Kidney (tissue), 14 donors: ENCODE measurements around the gene ARID1B. TPM values are rescaled to one million over a fixed set of nuclear protein-coding genes. Genes with fewer than 3 reads are reported as not detected.

Experiments used
- DNase-seq, 5 donors: peaks; one replicate each; pipeline ENCODE4 v3.0.0-alpha.2; 2013 to 2020
- FAIRE-seq: peaks from 2 replicates; lab custom pipeline; 2012; peaks lifted over from hg19 to GRCh38; lab: Jason Lieb, UNC
- H3K27ac ChIP-seq, 2 donors: one replicate each; pipeline ENCODE4 v1.7.0; 2013; ENCODE audit warnings: low read depth in 2 of 2, low read length in 2 of 2, inconsistent platforms in 1 of 2
- H3K27me3 ChIP-seq: one replicate; pipeline ENCODE4 v1.7.1; 2013; ENCODE audit warnings: low read length, inconsistent platforms; ENCODE audit not compliant: control insufficient read depth, insufficient read depth
- H3K36me3 ChIP-seq, 3 donors: one replicate each; pipeline versions ENCODE4 v1.7.0 to v1.7.1; 2013; ENCODE audit warnings: low read length in 3 of 3, control low read depth in 1 of 3, inconsistent platforms in 1 of 3; ENCODE audit not compliant: insufficient read depth in 3 of 3, control insufficient read depth in 2 of 3
- H3K4me1 ChIP-seq, 3 donors: one replicate each; pipeline versions ENCODE4 v1.7.0 to v1.7.1; 2013; ENCODE audit warnings: low read length in 3 of 3, inconsistent platforms in 1 of 3, low read depth in 1 of 3; ENCODE audit not compliant: control insufficient read depth in 2 of 3, insufficient read depth in 2 of 3
- H3K4me3 ChIP-seq, 3 donors: one replicate each; pipeline versions ENCODE4 v1.7.0 to v1.8.1; 2013; ENCODE audit warnings: low read length in 3 of 3, control low read depth in 1 of 3, inconsistent platforms in 1 of 3
- H3K9ac ChIP-seq, 3 donors: one replicate each; pipeline versions ENCODE4 v1.7.0 to v1.7.1; 2013; ENCODE audit warnings: low read length in 3 of 3, control low read depth in 1 of 3, inconsistent platforms in 1 of 3
- H3K9me3 ChIP-seq, 3 donors: one replicate each; pipeline versions ENCODE4 v1.7.0 to v1.7.1; 2013; ENCODE audit warnings: low read length in 3 of 3, control low read depth in 1 of 3, inconsistent platforms in 1 of 3; ENCODE audit not compliant: control insufficient read depth in 2 of 3, insufficient read depth in 1 of 3
- CTCF ChIP-seq: IDR thresholded peaks from 3 replicates; pipeline ENCODE4 v1.5.1; 2012; ENCODE audit warnings: mild to moderate bottlenecking, moderate library complexity, borderline replicate concordance; ENCODE audit not compliant: insufficient read depth; ENCODE audit errors: extremely low read depth
- intact Hi-C: fragments of 100-400 bp; cut with DNase I; formaldehyde crosslinking; loops from one replicate; pipeline ENCODE4 v1.11.1; 2022
- polyA plus RNA-seq: library from polyadenylated mRNA; stranded (reverse); fragments of 350-450 nt; fragmentation: Illumina TruSeq; extraction: RNeasy Lipid Tissue Mini Kit (QIAGEN cat#74804); gene quantifications from one replicate; pipeline ENCODE4 v1.2.3, GENCODE V29; 2014; ENCODE audit warnings: low read depth, low replicate concordance; ENCODE audit not compliant: insufficient read depth
- total RNA-seq: library from RNA; stranded (reverse); fragmentation: NEBNext Ultra II Directional; extraction: Animal tissue kit (Norgen Biotek cat#: 25700); gene quantifications from one replicate; pipeline ENCODE4 v1.2.1, GENCODE V29; 2021
- donor health status: control.
- donor health status: control.
- donor health status: control.
- donor health status: control.
- donor health status: control.
- donor health status: DM: yes; HTN: yes; CAD: no.
- donor health status: Normal renal cell carcinoma (clear cell type).

The ARID1B gene
- total and polyA plus RNA-seq, 2 donors from 2014 or later = 16.4 to 110 TPM

- H3K4me1 ChIP-seq = peaks cover 0 to 7% (median 3%) of the 10 kb centered on the region in 3 donors
- no peak overlapping the region for H3K27ac ChIP-seq
- no peaks in the 10 kb centered on the region for H3K27me3 ChIP-seq
- intact Hi-C loops = no loop called here
- H3K9me3 ChIP-seq = no peaks in the 10 kb centered on the region
- DNase-seq = no peak
- no peak for FAIRE-seq
- H3K36me3 ChIP-seq = no peaks in the 10 kb centered on the region
- H3K9ac ChIP-seq = no peak overlapping the region
- TF ChIP-seq CTCF = no peak
- H3K4me3 ChIP-seq = no peak overlapping the region
Measured at GRCh38 chr6:156899071-156899470, 121.9 kb downstream of the ARID1B start.

- intact Hi-C loops = no loop called here
- no peaks in the 10 kb centered on the region for H3K9me3 ChIP-seq
- H3K4me1 ChIP-seq = peaks cover 0 to 7% (median 3%) of the 10 kb centered on the region in 3 donors
- DNase-seq (no peak), FAIRE-seq (no peak)
- no peak overlapping the region for H3K9ac ChIP-seq
- H3K27me3 ChIP-seq = no peaks in the 10 kb centered on the region
- H3K36me3 ChIP-seq = no peaks in the 10 kb centered on the region
- no peak overlapping the region for H3K27ac ChIP-seq
- H3K4me3 ChIP-seq = no peak overlapping the region
- TF ChIP-seq CTCF = no peak
Measured at GRCh38 chr6:156899532-156900135, 122.5 kb downstream of the ARID1B start.

GRCh38 chr6:156900292-156900691 lies 123.1 kb downstream of the ARID1B start:
- Histone ChIP-seq H3K9me3 (no peaks in the 10 kb centered on the region), H3K4me3 (no peak overlapping the region), H3K27ac (no peak overlapping the region), H3K27me3 (no peaks in the 10 kb centered on the region), H3K36me3 (no peaks in the 10 kb centered on the region), H3K4me1 (peaks cover 0 to 7% (median 3%) of the 10 kb centered on the region in 3 donors), H3K9ac (no peak overlapping the region)
- no peak for TF ChIP-seq CTCF
- intact Hi-C loops = no loop called here
- no peak for FAIRE-seq
- DNase-seq = no peak
